ENCODE data around the gene SAMD11.

DNA sequence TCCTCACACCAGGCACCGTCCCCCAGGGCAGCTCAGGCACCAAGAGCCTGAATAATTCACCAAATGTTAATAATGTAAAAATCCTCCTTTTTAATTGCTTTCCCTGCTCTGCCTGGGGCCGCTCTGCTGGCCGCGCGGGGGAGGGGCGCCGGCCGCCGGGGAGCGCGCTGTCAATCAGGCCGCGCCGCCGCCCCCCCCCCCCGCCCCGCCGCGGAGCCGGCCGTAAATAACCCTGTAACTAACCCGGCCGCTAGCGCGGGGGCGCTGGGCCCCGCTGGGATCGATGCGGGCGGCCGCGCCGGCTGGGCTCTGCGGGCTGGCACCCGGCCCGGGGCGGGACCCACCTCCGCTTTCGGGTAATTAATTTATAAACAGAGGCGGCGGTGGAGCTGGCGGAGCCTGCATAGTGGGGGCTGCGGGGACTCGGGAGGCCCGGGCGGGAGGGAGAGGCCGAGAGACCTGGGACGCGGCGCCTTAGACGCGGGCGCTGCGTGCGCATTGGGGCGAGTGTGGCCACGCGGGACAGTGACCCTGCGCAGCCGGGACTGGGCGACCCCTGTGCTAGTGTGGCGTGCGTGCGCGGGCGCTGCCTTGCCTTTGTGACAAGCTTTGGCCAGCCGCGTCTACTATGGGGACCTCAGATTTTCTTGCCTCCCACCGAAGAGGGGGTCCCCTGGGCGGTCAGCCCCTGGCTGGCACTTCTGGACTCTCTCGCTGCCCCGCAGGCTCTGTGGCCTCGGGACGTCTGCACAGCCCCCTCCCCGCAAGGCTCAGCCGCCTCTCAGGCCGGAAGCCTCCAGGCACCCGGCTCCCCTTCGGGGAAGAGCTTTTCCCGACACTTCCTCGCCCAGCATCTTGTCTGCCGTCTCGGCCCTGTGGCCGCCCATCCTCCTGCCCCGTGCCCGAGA is 16.6 kb downstream of the SAMD11 start:
- TF ChIP-seq, protein P1, sequence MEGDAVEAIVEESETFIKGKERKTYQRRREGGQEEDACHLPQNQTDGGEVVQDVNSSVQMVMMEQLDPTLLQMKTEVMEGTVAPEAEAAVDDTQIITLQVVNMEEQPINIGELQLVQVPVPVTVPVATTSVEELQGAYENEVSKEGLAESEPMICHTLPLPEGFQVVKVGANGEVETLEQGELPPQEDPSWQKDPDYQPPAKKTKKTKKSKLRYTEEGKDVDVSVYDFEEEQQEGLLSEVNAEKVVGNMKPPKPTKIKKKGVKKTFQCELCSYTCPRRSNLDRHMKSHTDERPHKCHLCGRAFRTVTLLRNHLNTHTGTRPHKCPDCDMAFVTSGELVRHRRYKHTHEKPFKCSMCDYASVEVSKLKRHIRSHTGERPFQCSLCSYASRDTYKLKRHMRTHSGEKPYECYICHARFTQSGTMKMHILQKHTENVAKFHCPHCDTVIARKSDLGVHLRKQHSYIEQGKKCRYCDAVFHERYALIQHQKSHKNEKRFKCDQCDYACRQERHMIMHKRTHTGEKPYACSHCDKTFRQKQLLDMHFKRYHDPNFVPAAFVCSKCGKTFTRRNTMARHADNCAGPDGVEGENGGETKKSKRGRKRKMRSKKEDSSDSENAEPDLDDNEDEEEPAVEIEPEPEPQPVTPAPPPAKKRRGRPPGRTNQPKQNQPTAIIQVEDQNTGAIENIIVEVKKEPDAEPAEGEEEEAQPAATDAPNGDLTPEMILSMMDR (IDR thresholded peaks at IDR 0.05) = peak in 3 of 4 experiments; percentile 9 to 19 (median 16)
- no peak for TF ChIP-seq POLR2A (IDR thresholded peaks at IDR 0.05)
